ENCODE data around the gene GPR39.

GRCh38 chr2:132542953-132543569, 126.5 kb downstream of the GPR39 start:
- TF ChIP-seq POLR2A (IDR thresholded peaks at IDR 0.05) (no peak), CTCF (IDR thresholded peaks at IDR 0.05) (no peak)

Data from body of pancreas (tissue), 4 donors.